ENCODE data around the gene STK32C. TPM values are rescaled to one million over a fixed set of nuclear protein-coding genes. Genes with fewer than 3 reads are reported as not detected.

STK32C gene
- total and polyA plus RNA-seq, 10 donors: 9.6 to 27.8 (median 15.7) TPM

- intact Hi-C loops (cut with DNase I; ENCODE audit: low total_unique reads): no loop called here
- no peak overlapping the region for H3K4me3 ChIP-seq
- H3K27ac ChIP-seq: no peak overlapping the region
- WGBS, 5 donors: 91 to 97% (median 96%) methylated on average over 4 of the region's 4 CpGs
- peaks cover 0 to 1% (median under 1%) of the 10 kb centered on the region in 6 donors for H3K4me1 ChIP-seq
- no peak for DNase-seq
- H3K9me3 ChIP-seq: peaks cover 0 to 6% (median 0%) of the 10 kb centered on the region in 8 donors
- H3K36me3 ChIP-seq: no peaks in the 10 kb centered on the region
- no peak for TF ChIP-seq POLR2A (IDR thresholded peaks at IDR 0.05)
- H3K27me3 ChIP-seq (replicated peaks in 1 of 7): peaks cover 0 to 3% (median 0%) of the 10 kb centered on the region in 7 donors
Observed at GRCh38 chr10:132314336-132314735, 6.6 kb upstream of the STK32C start.

- Histone ChIP-seq H3K4me3 (no peak overlapping the region), H3K4me1 (peaks cover 0 to 6% (median 5%) of the 10 kb centered on the region in 6 donors), H3K9me3 (peaks cover 0 to 6% (median 0%) of the 10 kb centered on the region in 8 donors), H3K36me3 (no peaks in the 10 kb centered on the region), H3K27ac (no peak overlapping the region), H3K27me3 (replicated peaks in 1 of 7) (peaks cover 0 to 8% (median 0%) of the 10 kb centered on the region in 7 donors)
- WGBS, 5 donors: 89 to 99% (median 98%) methylated on average over 6 of the region's 6 CpGs
- no peak for TF ChIP-seq CTCF (IDR thresholded peaks at IDR 0.05 in 8 of 11, conservative IDR thresholded peaks at IDR 0.05 in 3 of 11)
- TF ChIP-seq POLR2AphosphoS5 (IDR thresholded peaks at IDR 0.05): no peak
- TF ChIP-seq POLR2A (IDR thresholded peaks at IDR 0.05): no peak
- DNase-seq: no peak
- intact Hi-C loops (cut with DNase I; ENCODE audit: low total_unique reads): no loop called here
Observed at GRCh38 chr10:132313865-132314264, 6.1 kb upstream of the STK32C start.

- Histone ChIP-seq H3K4me3 (no peak overlapping the region), H3K27me3 (replicated peaks in 1 of 7) (peaks cover 0 to 13% (median 0%) of the 10 kb centered on the region in 7 donors), H3K36me3 (no peaks in the 10 kb centered on the region), H3K27ac (no peak overlapping the region), H3K4me1 (peaks cover 0 to 12% (median 11%) of the 10 kb centered on the region in 6 donors), H3K9me3 (peaks cover 0 to 6% (median 0%) of the 10 kb centered on the region in 8 donors)
- intact Hi-C loops (cut with DNase I; ENCODE audit: low total_unique reads): no loop called here
- TF ChIP-seq CTCF (IDR thresholded peaks at IDR 0.05 in 8 of 11, conservative IDR thresholded peaks at IDR 0.05 in 3 of 11) (no peak), POLR2A (IDR thresholded peaks at IDR 0.05) (no peak), POLR2AphosphoS5 (IDR thresholded peaks at IDR 0.05) (no peak)
- 85 to 99% (median 93%) methylated on average over 12 of the region's 12 CpGs for WGBS, 5 donors
- peak; percentile 58 for DNase-seq
Observed at GRCh38 chr10:132313305-132313704, 5.6 kb upstream of the STK32C start.

- H3K36me3 ChIP-seq: no peaks in the 10 kb centered on the region
- peaks cover 6 to 24% (median 20%) of the 10 kb centered on the region in 6 donors for H3K4me1 ChIP-seq
- peaks cover 0 to 6% (median 0%) of the 10 kb centered on the region in 8 donors for H3K9me3 ChIP-seq
- no peak overlapping the region for H3K27ac ChIP-seq
- peaks cover 0 to 27% (median 0%) of the 10 kb centered on the region in 7 donors for H3K27me3 ChIP-seq (replicated peaks in 1 of 7)
- no peak overlapping the region for H3K4me3 ChIP-seq
- TF ChIP-seq CTCF (IDR thresholded peaks at IDR 0.05 in 8 of 11, conservative IDR thresholded peaks at IDR 0.05 in 3 of 11): no peak
- no peak for TF ChIP-seq POLR2AphosphoS5 (IDR thresholded peaks at IDR 0.05)
- TF ChIP-seq POLR2A (IDR thresholded peaks at IDR 0.05): no peak
- 74 to 87% (median 78%) methylated on average over 18 of the region's 18 CpGs for WGBS, 5 donors
- intact Hi-C loops (cut with DNase I; ENCODE audit: low total_unique reads): no loop called here
- peak; percentile 69 for DNase-seq
Observed at GRCh38 chr10:132311338-132311939, 3.7 kb upstream of the STK32C start.

All from spleen (tissue), 11 donors.